Uterus (tissue), 4 donors: ENCODE results near the gene PCNX1. TPM values are rescaled to one million over a fixed set of nuclear protein-coding genes. Genes with fewer than 3 reads are reported as not detected.

Experiments used
- DNase-seq, 2 donors: peaks; one replicate each; pipeline ENCODE4 v3.0.0-alpha.2; 2019 to 2020
- H3K27ac ChIP-seq, 2 donors: fragments of 200-600 bp; sonication (generic); 1 replicate in 1 of 2; 2 replicates in 1 of 2; pipeline ENCODE4 v1.5.1; 2016 to 2018
- H3K27me3 ChIP-seq, 2 donors: fragments of 200-600 bp; sonication (generic); one replicate each; pipeline ENCODE4 v1.5.1; 2018 to 2019; ENCODE audit warnings: control low read depth in 1 of 2
- H3K36me3 ChIP-seq, 2 donors: fragments of 200-600 bp; sonication (generic); one replicate each; pipeline ENCODE4 v1.5.1; 2019; ENCODE audit warnings: control low read depth in 1 of 2
- H3K4me1 ChIP-seq, 2 donors: fragments of 200-600 bp; sonication (generic); one replicate each; pipeline ENCODE4 v1.5.1; 2018 to 2019; ENCODE audit warnings: control low read depth in 1 of 2
- H3K4me3 ChIP-seq, 2 donors: fragments of 200-600 bp; sonication (generic); 1 replicate in 1 of 2; 2 replicates in 1 of 2; pipeline ENCODE4 v1.5.1; 2018 to 2019; ENCODE audit warnings: mild to moderate bottlenecking in 1 of 2
- H3K9me3 ChIP-seq, 2 donors: fragments of 200-600 bp; sonication (generic); one replicate each; pipeline ENCODE4 v1.5.1; 2019; ENCODE audit warnings: control low read depth in 1 of 2
- CTCF ChIP-seq, 4 experiments: fragments of 200-600 bp in 2 of 4; fragments of 450-650 bp in 2 of 4; sonication (generic) in 2 of 4; IDR thresholded peaks; one replicate each; pipeline ENCODE4 v1.5.1; 2016 to 2019; ENCODE audit warnings: antibody characterized with exemption in 4 of 4, mild to moderate bottlenecking in 2 of 4, moderate library complexity in 1 of 4
- POLR2A ChIP-seq, 2 donors: fragments of 450-650 bp; IDR thresholded peaks; one replicate each; pipeline ENCODE4 v1.6.1; 2016; ENCODE audit warnings: antibody characterized with exemption in 2 of 2, mild to moderate bottlenecking in 1 of 2, moderate library complexity in 1 of 2
- intact Hi-C: fragments of 100-400 bp; cut with DNase I; formaldehyde crosslinking; loops from one replicate; pipeline ENCODE4 v1.15.1; 2023; ENCODE audit warnings: low total_unique reads
- total RNA-seq, 4 donors: library from RNA; depleted of rRNA in 3 of 4; stranded (reverse); fragments of >200 nt in 3 of 4; gene quantifications; one replicate each; pipeline versions ENCODE4 v1.1.0 to v1.2.4, GENCODE V29; 2014 to 2023
- donor health status: DM: yes; HTN: yes; CAD: no.

Gene PCNX1
- total RNA-seq, 4 donors from 2014 or later, result 34.6 to 112 (median 90.3) TPM

- Histone ChIP-seq H3K4me3 (no peak overlapping the region), H3K27ac (no peak overlapping the region), H3K27me3 (no peaks in the 10 kb centered on the region), H3K36me3 (no peaks in the 10 kb centered on the region), H3K9me3 (no peaks in the 10 kb centered on the region), H3K4me1 (no peaks in the 10 kb centered on the region)
- no peak for DNase-seq
- TF ChIP-seq POLR2A (IDR thresholded peaks at IDR 0.05) (no peak), CTCF (IDR thresholded peaks at IDR 0.05) (no peak)
- intact Hi-C loops, result no loop called here
Measured at GRCh38 chr14:71119075-71119474, 211.8 kb downstream of the PCNX1 start.

GRCh38 chr14:71119832-71120231, 212.6 kb downstream of the PCNX1 start:
- Histone ChIP-seq H3K4me3 (no peak overlapping the region), H3K27ac (no peak overlapping the region), H3K36me3 (no peaks in the 10 kb centered on the region), H3K27me3 (no peaks in the 10 kb centered on the region), H3K9me3 (no peaks in the 10 kb centered on the region), H3K4me1 (no peaks in the 10 kb centered on the region)
- intact Hi-C loops, result no loop called here
- TF ChIP-seq POLR2A (IDR thresholded peaks at IDR 0.05) (no peak), CTCF (IDR thresholded peaks at IDR 0.05) (no peak)
- no peak for DNase-seq

- Histone ChIP-seq H3K36me3 (no peaks in the 10 kb centered on the region), H3K9me3 (no peaks in the 10 kb centered on the region), H3K4me1 (no peaks in the 10 kb centered on the region), H3K27ac (no peak overlapping the region), H3K4me3 (no peak overlapping the region), H3K27me3 (no peaks in the 10 kb centered on the region)
- no peak for DNase-seq
- intact Hi-C loops, result no loop called here
- no peak for TF ChIP-seq CTCF (IDR thresholded peaks at IDR 0.05)
Measured at GRCh38 chr14:71121001-71121400, 213.7 kb downstream of the PCNX1 start.

GRCh38 chr14:71121711-71122110, 214.5 kb downstream of the PCNX1 start:
- no peak for DNase-seq
- Histone ChIP-seq H3K27ac (no peak overlapping the region), H3K4me3 (no peak overlapping the region), H3K9me3 (no peaks in the 10 kb centered on the region), H3K36me3 (no peaks in the 10 kb centered on the region), H3K27me3 (no peaks in the 10 kb centered on the region), H3K4me1 (no peaks in the 10 kb centered on the region)
- intact Hi-C loops, result no loop called here
- no peak for TF ChIP-seq CTCF (IDR thresholded peaks at IDR 0.05)
- TF ChIP-seq POLR2A (IDR thresholded peaks at IDR 0.05), result no peak

- Histone ChIP-seq H3K4me3 (no peak overlapping the region), H3K36me3 (no peaks in the 10 kb centered on the region), H3K27ac (no peak overlapping the region), H3K4me1 (no peaks in the 10 kb centered on the region), H3K27me3 (no peaks in the 10 kb centered on the region), H3K9me3 (no peaks in the 10 kb centered on the region)
- intact Hi-C loops, result no loop called here
- DNase-seq, result no peak
- TF ChIP-seq POLR2A (IDR thresholded peaks at IDR 0.05) (no peak), CTCF (IDR thresholded peaks at IDR 0.05) (no peak)
Measured at GRCh38 chr14:71122866-71123565, 215.8 kb downstream of the PCNX1 start.
